ENCODE measurements around the gene CDKAL1.

DNA sequence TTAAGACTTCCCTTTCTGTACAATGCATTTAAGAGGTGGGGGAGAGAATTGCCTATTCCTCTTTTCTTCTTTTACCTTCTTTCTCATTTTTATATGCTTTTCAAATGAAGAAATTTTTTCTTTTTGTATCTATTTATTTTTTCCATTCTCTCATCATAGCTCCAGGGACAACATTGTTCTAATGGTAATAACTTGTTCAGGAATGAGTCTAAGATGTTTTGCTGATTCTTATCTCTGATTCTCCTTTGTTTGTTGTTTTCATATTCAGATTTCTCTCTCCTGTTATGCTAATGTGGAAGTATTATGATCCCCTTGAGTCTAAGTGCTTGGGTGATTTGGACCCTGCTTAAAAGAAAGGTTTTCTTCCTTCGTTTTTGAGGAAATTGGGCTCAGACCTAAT is 451.6 kb downstream of the CDKAL1 start:
- no peak for TF ChIP-seq YY1 (IDR thresholded peaks at IDR 0.05; ENCODE audit: insufficient read depth, insufficient read length)
- no peak for TF ChIP-seq ZNF274 (IDR thresholded peaks at IDR 0.05; ENCODE audit: low read depth, low read length)
